ENCODE measurements around the gene CENPP.

The CENPP gene

DNA sequence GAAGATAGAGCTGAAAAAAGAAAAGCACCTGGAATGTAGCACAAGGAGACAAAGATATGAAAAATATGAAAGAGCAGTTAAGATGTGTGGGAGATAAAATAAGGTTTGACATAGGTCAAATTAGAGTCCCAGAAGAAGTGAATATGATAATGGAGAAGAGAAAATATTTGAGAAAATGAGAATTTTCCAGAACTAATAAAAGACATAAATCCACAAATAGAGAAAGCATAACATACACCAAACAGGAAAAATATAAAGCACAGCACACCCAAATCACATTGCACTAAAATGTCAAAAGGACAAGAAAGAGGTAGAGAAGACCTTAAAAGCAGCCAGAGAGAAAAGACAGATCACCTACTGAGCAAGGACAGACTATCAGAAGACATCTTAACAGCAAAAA, 300.7 kb downstream of the CENPP start:
- in situ Hi-C loops (cut with HindIII; ENCODE audit: low sequenced_read_pairs), result no loop called here

DNA sequence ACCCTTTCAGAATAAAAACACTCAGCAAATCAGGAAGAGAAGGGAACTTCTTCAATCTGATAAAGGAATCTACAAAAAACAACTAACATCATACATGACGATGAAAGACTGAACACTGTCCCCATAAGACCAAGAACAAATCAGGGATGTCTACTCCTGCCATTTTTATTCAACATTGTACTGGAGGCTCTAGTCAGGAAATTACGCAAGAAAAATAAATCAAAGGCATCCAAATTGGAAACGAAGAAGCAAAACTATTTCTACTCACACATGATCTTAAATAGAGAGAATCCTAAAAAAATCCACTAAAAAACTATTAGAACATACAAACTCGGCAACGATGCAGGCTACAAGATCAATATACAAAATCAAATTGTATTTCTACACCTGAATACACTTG, 301.9 kb downstream of the CENPP start:
- in situ Hi-C loops (cut with HindIII; ENCODE audit: low sequenced_read_pairs), result no loop called here

DNA sequence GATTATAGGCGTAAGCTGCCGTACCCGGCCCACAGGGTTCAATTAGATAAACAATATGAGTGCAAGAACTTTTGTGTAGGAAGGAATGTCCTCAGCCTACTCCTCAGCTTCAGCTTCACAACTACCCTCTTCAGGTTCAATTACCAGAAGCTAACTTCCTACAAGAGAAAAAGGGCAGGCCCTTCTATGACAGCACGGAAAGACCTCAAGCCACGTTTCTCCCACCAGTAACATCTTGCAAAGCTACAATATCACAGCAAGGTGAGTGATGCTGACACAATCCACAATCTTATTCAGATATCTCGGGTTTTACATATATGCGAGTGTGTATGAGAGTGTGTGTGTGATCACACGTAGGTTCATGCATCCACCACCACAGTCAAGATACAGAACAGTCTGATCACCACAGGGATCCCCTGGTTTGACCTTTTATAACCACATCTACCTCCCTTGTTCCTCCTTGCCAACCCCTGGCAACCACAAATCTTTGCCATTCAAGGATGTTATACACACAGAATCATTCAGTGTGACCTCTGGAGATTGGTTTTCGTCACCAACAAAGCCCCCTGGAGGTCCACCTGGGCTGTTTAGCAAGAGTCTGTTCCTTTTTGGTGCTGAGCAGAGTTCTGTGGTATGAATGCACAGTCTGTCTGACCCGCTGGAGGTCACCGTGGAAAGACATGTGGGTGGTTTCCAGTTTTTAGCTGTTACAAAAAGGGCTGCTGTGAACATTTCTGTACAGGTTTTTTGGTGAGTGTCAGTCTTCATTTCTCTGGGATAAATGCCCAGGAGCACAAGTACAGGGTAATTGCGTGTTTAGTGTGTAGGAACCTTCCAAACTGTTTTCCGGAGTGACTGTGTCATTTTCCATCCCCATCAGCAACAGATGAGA, 305.9 kb downstream of the CENPP start:
- in situ Hi-C loops (cut with HindIII; ENCODE audit: low sequenced_read_pairs), result no loop called here

DNA sequence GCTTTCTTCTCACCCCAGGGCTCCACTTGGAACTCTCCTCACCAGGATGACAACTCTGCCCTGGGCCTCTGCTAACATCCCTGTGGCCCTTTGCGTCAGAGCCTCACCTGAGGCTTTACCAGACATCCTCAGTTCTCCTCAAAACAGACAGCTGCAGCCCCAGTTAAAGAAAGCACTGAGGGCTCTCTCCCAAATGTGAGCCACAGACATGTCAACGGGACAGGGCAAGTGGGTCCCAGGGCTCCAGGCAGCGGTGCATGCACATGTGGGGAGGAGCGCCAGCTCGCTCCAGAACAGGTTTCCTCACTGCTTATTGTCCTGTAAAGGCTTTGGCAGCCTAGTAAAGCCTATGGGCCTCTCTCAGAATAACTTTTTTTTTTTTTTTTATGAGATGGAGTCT, 306.9 kb downstream of the CENPP start:
- in situ Hi-C loops (cut with HindIII; ENCODE audit: low sequenced_read_pairs), result no loop called here

DNA sequence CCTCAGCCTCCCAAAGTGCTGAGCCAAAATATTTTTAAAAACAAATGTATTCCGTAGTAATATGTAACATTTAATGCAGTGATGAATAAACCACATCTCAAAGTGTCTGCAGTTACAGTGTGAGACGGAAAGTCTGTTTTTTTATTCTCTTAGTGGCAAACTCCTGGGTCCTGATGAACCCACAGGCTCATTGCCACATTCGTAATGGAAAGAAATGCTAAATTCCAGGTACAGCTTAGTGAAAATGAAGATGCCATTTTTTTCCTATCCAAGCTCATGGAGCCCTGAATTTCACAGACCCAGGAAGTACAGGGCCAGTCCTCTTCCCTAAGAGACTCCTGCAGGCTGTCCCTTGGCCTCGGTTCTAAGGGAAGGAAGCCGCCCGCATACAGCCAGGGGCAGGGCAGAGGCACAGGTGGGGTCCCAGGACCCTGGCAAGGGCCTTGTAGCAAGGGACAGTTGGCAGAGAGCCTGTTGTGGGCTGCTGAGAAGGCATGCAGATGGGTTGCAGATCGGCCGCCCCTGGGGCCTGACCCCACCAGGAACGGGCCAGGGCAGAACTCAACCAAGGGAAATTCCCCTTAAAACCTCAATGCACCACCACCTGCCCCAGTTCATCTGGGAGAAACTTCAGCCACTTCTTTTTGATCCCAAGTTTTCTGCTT, 308.0 kb downstream of the CENPP start:
- in situ Hi-C loops (cut with HindIII; ENCODE audit: low sequenced_read_pairs), result no loop called here

DNA sequence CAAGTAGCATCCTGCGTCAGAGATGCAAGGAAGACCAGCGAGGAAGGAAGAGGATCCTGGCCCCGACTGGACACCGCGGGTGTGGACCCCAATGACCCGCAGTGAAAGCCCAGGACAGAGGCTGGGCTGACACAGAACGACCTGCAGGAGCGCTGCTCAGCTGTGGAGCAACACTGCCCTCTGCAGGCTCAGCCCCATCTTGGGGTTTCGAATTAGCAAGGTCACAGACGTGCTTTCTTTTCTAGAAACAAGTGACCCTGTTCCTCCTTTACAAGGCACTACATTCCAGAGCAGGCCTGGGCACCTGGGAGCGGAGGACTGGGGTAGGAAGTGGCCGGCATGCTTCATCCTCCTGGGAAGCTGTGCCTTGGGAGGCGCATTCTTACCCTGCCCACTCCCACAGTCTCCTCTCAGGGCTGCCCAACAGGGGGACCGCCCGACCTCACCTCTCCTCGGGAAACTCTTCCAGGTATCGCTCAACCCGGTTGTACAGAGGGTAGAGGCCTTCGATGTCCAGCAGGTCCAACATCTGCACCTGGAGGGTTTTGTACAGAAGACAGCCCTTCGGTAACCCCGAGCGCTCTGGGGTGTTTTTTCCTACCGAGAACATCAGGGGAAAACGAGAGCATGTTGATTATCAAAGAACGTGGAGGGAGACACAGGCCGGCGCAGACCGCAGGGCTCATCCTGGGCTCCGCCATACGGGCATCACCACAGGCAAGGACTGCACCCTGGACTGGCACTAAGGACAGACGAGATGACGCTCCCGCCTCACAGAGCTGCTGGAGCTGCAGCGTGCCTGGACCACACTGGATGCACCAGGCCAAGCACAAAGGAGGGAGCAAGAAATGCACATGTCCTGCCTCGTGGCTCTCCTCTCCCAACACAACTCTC, 309.2 kb downstream of the CENPP start:
- in situ Hi-C loops (cut with HindIII; ENCODE audit: low sequenced_read_pairs), result no loop called here

DNA sequence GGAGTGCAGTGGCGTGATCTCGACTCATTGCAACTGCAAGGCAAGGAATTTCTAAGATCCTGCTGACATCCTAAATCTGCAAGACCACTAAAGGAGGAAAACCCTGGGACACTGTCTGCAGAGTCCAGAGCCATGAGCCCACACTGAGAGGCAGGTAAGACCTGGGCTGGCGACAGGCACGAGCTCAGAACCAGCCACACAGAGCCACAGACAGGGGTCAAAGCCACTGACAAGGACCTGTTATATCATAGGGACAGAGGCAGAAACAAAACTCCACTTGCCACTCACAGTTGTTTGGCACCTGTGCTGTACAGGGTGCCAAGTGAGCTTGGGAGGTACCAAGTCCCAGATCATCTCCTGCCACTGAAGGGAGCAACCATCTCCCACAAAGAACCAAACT, 310.0 kb downstream of the CENPP start:
- in situ Hi-C loops (cut with HindIII; ENCODE audit: low sequenced_read_pairs), result no loop called here

DNA sequence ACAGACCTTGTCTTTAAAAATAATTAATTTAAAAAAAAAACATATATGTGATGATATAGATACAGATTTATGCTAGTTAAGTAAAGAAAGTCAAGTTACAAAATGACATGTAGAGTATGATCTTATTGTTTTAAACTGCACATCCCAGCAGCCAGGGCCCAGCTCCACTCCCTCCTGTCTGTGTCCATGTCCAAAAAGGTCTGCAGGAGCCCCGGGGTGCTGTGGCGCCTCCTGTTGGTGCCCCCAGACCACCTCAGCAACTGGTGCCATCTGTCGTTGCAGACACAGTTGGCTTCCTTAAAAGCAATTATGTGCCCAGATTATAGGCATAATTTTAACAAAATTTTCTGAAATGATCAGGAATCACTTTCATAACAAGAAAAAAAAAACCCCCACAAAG, 310.9 kb downstream of the CENPP start:
- in situ Hi-C loops (cut with HindIII; ENCODE audit: low sequenced_read_pairs), result no loop called here

DNA sequence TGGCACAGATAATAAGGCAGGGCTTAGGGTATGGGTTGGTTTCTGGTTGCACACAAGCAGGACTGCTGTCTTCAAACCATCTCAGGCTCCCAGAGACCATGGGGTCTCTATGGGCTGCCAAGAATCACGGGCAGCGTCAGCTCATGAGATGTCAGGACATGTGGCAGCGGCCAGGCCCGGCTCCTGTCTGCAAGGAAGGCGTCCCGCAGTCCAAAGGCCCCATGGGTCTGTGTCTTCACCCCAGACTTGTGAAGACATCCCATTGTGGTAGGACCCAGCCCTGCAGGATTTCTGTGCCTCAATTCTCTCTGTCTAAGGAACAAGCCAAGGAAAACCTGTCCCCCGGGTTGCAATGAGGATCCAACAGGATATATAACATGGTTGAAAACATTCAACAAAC, 311.6 kb downstream of the CENPP start:
- in situ Hi-C loops (cut with HindIII; ENCODE audit: low sequenced_read_pairs), result no loop called here

DNA sequence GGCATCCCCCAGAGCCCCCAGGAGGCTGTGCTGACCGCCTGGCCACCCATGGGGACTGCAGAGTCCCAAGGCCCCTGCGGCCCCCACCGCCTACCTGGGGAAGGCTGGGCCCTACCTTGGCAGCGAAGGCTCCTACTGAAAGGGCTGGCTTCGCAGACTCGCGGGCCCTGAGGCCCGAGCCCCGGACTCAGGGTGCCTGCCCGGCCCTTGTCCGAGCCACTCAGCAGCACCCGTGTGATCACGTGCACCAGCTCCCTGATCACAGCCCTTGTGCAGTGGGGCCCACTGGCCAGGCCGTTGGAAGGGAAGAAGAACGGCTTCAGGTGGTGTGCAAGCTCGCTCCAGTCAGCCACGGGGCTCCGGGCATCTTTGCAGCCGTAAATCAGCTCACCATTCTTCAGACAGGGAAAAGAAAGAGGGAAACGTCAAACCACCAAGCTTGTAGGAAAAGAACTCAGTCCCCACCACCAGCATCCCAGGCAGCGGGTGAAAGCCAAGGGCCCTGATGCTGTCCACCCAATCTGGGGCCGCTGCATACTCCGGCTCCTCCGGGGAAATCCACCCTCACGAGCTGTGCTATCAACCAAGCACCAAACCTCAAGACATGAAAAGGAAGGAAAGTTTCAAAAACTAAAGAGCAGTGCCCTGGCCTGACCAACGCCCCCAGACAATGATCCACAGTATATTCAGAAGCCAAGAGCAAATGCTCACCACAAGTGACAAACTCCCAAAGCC, 312.3 kb downstream of the CENPP start:
- in situ Hi-C loops (cut with HindIII; ENCODE audit: low sequenced_read_pairs), result no loop called here

DNA sequence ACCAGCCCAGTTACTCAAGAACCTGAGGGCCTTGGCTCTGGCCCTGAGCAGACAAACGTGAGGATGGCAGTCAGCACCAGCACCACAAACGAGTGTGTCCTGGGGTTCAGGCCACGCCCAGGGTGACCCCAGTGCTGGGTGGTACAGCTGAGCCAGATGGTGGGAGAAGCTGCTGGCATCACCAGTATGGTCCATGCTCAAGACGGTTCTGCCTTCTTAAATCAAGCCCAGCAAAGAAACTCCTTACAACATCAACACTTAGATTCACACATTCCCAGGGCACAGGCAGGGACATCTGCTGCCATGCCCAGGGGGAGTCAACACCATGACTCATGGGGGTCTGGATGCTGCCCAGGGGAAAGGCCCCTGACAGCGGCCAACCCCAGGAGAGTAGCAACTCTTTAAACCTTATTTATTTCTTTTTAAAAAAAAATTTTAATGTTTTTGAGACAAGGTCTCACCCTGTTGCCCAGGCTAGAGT, 312.9 kb downstream of the CENPP start:
- in situ Hi-C loops (cut with HindIII; ENCODE audit: low sequenced_read_pairs), result no loop called here

DNA sequence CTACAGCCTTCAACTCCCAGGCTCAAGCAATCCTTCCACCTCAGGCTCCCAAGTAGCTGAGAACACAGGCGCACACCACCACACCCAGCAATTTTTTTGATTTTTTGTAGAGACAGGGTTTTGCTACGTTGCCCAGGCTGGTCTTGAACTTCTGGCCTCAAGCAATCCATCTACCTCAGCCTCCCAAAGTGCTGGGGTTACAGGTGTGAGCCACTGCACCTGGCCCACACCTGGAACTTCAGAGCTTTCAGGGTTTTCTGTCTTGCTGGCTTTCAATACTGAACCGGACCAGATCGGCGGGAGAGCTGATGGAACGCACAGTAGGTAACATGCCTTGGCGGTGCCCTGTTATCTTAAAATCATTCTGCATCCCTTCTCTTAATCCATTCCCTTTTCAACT, 313.4 kb downstream of the CENPP start:
- in situ Hi-C loops (cut with HindIII; ENCODE audit: low sequenced_read_pairs), result no loop called here

DNA sequence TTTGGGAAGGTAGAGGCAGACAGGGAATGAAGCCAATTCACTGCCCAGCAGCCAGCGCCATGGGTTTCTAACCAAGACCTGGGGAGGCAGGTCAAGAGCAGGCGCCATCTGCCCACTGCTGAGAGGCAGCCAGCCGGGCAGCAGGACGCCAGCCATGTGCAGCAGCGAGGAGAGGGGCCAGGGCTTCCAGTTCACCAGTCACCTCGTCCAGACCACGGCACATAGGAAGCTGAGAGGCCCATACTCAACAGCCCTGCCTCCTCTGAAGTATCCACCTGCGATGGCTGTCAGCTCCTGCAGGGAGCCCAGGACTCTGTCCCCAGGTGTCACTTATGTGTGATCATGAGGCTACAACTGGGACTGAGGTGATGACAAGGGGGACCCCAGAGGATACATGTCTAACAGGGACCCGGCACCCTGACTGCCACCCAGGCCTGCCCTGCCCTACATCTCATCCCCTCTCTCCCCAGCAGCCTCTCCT, 314.1 kb downstream of the CENPP start:
- in situ Hi-C loops (cut with HindIII; ENCODE audit: low sequenced_read_pairs), result no loop called here

DNA sequence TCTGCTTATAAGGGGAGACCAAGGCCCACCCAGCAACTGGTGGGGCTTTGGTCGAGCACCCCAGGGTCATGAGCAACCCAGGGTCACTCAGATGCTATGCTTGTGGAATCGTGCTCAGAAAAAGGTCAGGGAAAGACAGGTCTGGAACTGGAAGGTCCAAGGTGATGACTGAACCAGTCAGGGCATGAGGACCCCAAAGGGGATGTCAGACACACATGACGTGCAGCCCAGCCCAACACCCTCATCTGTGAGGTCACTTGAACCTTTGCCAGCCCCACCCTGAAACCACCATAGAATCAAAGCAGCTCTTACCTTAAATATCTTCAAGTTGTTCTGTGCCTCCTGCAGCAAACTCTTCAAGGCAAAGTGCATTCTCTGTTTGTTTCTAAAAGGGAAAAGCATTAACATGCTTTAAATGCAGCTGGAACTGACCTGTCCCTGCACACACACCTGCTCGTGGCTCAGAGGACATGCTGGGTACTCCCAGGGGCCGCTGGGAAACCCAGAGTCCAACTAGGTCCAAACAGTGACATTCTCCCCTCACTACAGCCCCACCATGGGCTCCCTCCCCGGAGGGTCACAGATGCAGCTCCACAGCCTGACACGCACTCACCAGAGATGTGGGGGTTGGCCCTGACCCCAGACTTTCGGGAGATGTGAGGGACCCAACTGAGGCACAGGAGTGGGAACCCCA, 314.8 kb downstream of the CENPP start:
- in situ Hi-C loops (cut with HindIII; ENCODE audit: low sequenced_read_pairs), result no loop called here

DNA sequence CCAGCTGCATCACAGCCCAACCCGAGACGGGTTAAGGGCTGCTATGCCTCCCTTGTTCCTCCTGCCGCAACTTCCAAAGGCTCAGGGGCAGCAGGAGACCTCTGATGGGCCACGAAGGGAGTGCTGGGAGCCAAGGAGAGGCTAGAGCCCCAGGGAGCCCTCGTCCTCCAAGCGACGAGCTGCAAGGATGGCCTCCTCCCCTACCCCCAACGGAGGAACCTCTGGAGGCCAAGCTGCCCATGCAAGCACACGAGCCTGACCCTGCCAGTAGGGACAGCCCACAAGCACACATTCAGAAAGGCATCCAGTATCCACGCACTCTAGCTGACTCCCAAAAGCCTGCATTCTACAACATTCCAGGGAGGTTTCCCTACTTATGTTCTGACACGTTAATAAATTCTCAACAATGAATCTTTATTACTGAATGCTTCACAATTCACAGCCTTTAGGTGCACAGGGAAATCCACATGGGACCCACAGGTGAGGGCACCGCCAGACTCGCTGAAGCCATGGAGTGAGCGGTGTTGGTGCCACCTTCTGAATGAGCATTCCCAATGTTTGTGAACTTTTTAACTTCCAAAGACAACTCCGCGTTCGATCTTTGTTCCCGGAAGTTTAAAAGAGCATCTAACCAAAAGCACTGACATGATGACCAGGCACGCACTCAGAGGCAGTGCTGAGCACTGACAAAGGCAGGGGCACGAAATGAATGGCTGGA, 315.5 kb downstream of the CENPP start:
- in situ Hi-C loops (cut with HindIII; ENCODE audit: low sequenced_read_pairs), result no loop called here

DNA sequence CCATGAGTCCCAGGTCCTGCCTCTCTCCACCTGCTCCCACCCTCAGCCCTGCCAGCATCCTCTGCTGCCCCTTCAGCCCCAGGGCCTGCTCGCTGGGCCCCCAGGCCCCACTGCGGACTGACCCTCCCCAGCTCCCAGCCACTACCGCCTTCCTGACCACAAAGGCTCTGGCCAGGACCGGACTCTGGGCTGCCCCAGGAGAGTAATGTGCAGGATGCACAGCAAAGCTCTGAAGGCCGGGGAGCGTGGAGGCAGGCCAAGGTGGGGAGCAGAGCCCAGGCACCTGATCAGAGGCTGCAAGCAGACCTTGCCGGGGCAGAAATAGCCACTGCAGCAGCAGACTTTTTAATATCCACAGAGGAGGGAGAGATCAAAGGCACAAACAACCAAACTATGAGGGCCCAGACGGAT, 316.3 kb downstream of the CENPP start:
- in situ Hi-C loops (cut with HindIII; ENCODE audit: low sequenced_read_pairs), result no loop called here

DNA sequence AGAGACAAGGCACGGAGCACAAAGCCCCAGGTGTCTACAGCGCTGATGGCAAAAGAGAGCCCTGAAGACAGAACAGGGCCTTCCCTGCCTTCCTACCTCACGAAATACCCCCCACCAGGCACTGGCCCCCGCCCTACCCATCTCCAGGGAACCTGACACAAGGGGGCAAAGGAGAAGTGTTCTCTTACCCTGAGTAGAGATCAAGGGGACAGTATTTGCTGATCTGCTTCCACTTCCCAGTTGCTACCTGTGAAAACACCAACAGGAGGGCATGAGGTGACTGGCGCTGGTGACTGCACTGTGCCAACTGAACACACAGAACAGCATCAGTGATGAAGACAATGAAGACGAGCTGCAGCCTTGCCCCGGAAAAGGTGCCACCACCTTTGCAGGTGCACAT, 316.8 kb downstream of the CENPP start:
- in situ Hi-C loops (cut with HindIII; ENCODE audit: low sequenced_read_pairs), result no loop called here

DNA sequence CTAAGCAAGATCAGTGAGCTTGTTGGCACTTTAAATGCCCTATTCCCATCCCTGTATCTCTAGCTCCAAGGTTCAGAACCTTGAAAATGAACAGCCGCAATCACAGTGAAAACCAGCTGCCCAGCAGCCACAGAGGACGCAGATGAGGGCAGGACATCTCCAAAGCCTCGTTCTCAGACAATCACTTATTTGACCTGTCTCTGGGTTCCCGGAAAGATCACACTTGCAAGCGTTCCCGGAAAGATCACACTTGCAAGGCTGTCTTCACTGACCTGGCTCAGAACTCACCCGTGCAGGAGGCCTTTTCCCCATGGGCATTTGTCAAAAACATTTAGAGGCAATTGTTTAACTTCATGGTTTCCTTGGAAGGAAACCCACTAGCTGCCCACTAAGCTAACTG, 318.5 kb downstream of the CENPP start:
- in situ Hi-C loops (cut with HindIII; ENCODE audit: low sequenced_read_pairs), result no loop called here

DNA sequence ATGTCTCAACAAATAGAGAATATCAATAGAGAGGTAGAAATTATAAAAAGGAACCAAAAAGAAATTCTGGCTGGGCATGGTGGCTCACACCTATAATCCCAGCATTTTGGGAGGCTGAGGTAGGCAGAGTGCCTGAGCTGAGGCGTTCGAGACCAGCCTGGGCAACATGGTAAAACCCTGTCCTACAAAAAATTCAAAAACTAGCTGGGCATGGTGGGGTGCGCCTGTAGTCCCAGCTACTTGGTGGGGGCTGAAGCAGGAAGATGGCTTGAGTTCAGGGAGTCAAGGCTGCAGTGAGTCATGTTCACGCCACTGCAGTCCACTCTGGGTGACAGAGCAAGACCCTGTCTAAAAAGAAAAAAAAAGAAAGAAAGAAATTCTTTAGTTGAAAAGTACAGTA, 319.3 kb downstream of the CENPP start:
- in situ Hi-C loops (cut with HindIII; ENCODE audit: low sequenced_read_pairs), result no loop called here

Data from endothelial cell of hepatic sinusoid (primary cell).